ENCODE measurements around the gene TTC5.

Gene TTC5

DNA sequence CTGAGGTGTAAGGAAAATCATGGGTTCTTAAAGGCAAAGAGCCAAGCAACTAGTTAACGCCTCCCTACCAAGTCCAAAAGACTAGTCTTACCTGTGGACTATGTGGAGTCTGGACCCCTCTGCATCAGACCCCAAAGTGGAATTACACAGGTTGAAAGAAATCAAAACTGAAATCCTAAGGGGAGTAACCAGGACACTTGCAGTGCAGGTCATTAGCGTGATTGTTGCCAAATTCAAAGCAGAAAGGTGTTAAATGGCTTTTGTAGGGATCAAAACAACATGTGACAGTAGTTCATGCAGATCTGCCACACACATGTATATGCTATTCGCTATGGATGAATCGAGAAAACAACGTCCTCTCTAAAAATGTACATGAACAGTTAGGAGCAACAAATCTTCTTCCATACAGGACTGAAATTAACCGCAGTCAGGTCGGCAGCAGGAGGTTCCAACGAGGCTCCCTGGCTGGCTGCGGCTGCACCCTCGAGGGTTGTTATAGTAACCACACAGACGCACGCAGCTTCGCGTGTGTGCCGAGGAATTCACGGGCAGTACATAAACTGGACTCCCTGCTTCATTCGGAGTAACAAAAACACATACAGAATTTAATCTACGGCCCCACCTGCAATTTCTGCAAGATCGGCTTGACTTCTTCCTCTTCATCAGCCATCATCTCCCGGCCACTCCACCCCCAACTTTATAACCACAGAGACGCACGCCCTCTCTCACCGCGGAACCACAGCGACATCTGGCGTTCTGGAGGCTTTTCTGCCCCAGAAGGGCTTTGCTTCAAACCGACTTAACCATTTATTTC lies at the start of gene TTC5 (continued):
- TF ChIP-seq, protein P1, sequence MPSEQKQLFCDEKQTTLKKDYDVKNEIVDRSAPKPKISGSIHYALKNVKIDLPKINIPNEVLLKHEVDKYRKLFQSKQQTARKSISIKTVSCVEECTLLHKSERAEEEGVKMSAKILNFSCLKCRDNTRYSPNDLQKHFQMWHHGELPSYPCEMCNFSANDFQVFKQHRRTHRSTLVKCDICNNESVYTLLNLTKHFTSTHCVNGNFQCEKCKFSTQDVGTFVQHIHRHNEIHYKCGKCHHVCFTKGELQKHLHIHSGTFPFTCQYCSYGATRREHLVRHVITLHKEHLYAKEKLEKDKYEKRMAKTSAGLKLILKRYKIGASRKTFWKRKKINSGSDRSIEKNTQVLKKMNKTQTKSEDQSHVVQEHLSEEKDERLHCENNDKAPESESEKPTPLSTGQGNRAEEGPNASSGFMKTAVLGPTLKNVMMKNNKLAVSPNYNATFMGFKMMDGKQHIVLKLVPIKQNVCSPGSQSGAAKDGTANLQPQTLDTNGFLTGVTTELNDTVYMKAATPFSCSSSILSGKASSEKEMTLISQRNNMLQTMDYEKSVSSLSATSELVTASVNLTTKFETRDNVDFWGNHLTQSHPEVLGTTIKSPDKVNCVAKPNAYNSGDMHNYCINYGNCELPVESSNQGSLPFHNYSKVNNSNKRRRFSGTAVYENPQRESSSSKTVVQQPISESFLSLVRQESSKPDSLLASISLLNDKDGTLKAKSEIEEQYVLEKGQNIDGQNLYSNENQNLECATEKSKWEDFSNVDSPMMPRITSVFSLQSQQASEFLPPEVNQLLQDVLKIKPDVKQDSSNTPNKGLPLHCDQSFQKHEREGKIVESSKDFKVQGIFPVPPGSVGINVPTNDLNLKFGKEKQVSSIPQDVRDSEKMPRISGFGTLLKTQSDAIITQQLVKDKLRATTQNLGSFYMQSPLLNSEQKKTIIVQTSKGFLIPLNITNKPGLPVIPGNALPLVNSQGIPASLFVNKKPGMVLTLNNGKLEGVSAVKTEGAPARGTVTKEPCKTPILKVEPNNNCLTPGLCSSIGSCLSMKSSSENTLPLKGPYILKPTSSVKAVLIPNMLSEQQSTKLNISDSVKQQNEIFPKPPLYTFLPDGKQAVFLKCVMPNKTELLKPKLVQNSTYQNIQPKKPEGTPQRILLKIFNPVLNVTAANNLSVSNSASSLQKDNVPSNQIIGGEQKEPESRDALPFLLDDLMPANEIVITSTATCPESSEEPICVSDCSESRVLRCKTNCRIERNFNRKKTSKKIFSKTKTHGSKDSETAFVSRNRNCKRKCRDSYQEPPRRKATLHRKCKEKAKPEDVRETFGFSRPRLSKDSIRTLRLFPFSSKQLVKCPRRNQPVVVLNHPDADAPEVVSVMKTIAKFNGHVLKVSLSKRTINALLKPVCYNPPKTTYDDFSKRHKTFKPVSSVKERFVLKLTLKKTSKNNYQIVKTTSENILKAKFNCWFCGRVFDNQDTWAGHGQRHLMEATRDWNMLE (tag by site-specific recombination; conservative IDR thresholded peaks at IDR 0.05; ENCODE audit: low read depth) = peak; percentile 63
- TF ChIP-seq ZNF529 (tag by site-specific recombination; IDR thresholded peaks at IDR 0.05; ENCODE audit: insufficient replicate concordance) = no peak
- TF ChIP-seq, protein P2, sequence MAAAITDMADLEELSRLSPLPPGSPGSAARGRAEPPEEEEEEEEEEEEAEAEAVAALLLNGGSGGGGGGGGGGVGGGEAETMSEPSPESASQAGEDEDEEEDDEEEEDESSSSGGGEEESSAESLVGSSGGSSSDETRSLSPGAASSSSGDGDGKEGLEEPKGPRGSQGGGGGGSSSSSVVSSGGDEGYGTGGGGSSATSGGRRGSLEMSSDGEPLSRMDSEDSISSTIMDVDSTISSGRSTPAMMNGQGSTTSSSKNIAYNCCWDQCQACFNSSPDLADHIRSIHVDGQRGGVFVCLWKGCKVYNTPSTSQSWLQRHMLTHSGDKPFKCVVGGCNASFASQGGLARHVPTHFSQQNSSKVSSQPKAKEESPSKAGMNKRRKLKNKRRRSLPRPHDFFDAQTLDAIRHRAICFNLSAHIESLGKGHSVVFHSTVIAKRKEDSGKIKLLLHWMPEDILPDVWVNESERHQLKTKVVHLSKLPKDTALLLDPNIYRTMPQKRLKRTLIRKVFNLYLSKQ (tag by site-specific recombination; IDR thresholded peaks at IDR 0.05; ENCODE audit: borderline replicate concordance) = no peak
- no peak for TF ChIP-seq ZNF354C (tag by site-specific recombination; IDR thresholded peaks at IDR 0.05; ENCODE audit: borderline replicate concordance, low read depth)
- no peak for TF ChIP-seq ZNF777 (tag by site-specific recombination; IDR thresholded peaks at IDR 0.05; ENCODE audit: borderline replicate concordance)
- no peak for TF ChIP-seq ZNF426 (tag by site-specific recombination; IDR thresholded peaks at IDR 0.05)
- TF ChIP-seq ZNF792 (tag by site-specific recombination; IDR thresholded peaks at IDR 0.05) = no peak
- TF ChIP-seq, protein P3, sequence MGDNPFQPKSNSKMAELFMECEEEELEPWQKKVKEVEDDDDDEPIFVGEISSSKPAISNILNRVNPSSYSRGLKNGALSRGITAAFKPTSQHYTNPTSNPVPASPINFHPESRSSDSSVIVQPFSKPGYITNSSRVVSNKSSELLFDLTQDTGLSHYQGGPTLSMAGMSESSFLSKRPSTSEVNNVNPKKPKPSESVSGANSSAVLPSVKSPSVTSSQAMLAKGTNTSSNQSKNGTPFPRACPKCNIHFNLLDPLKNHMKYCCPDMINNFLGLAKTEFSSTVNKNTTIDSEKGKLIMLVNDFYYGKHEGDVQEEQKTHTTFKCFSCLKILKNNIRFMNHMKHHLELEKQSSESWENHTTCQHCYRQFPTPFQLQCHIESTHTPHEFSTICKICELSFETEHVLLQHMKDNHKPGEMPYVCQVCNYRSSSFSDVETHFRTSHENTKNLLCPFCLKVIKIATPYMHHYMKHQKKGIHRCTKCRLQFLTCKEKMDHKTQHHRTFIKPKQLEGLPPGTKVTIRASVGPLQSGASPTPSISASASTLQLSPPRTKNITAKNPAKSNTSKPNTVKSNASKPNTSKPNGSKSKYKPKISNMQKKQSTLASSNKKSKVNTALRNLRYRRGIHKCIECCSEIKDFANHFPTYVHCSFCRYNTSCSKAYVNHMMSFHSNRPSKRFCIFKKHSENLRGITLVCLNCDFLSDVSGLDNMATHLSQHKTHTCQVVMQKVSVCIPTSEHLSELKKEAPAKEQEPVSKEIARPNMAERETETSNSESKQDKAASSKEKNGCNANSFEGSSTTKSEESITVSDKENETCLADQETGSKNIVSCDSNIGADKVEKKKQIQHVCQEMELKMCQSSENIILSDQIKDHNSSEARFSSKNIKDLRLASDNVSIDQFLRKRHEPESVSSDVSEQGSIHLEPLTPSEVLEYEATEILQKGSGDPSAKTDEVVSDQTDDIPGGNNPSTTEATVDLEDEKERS (tag by site-specific recombination; IDR thresholded peaks at IDR 0.05) = no peak
- TF ChIP-seq ZBTB49 (tag by site-specific recombination; IDR thresholded peaks at IDR 0.05; ENCODE audit: low read depth) = no peak
- TF ChIP-seq REST (tag by site-specific recombination; IDR thresholded peaks at IDR 0.05) = peak; percentile 32; the same call in 1 of the 2 replicates
- TF ChIP-seq ZNF843 (tag by site-specific recombination; IDR thresholded peaks at IDR 0.05) = 0 out of 2 replicates have a peak, but pooled peaks have one; percentile 31
- TF ChIP-seq ZNF423 (tag by site-specific recombination; IDR thresholded peaks at IDR 0.05) = no peak
- TF ChIP-seq ZNF302 (tag by site-specific recombination; IDR thresholded peaks at IDR 0.05; ENCODE audit: low read depth) = no peak
- TF ChIP-seq SCRT1 (tag by site-specific recombination; IDR thresholded peaks at IDR 0.05; ENCODE audit: borderline replicate concordance) = no peak
- TF ChIP-seq ZNF692 (tag by site-specific recombination; IDR thresholded peaks at IDR 0.05) = peak; percentile 72
- TF ChIP-seq, protein P4, sequence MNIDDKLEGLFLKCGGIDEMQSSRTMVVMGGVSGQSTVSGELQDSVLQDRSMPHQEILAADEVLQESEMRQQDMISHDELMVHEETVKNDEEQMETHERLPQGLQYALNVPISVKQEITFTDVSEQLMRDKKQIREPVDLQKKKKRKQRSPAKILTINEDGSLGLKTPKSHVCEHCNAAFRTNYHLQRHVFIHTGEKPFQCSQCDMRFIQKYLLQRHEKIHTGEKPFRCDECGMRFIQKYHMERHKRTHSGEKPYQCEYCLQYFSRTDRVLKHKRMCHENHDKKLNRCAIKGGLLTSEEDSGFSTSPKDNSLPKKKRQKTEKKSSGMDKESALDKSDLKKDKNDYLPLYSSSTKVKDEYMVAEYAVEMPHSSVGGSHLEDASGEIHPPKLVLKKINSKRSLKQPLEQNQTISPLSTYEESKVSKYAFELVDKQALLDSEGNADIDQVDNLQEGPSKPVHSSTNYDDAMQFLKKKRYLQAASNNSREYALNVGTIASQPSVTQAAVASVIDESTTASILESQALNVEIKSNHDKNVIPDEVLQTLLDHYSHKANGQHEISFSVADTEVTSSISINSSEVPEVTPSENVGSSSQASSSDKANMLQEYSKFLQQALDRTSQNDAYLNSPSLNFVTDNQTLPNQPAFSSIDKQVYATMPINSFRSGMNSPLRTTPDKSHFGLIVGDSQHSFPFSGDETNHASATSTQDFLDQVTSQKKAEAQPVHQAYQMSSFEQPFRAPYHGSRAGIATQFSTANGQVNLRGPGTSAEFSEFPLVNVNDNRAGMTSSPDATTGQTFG (tag by site-specific recombination; IDR thresholded peaks at IDR 0.05; ENCODE audit: borderline replicate concordance) = no peak
- TF ChIP-seq SETDB1 (IDR thresholded peaks at IDR 0.05; ENCODE audit: insufficient read length, low read length) = peak; percentile 74
